Measurements from ENCODE around the gene KCNJ5.

KCNJ5 gene

GRCh38 chr11:128933481-128934178 lies 42.5 kb downstream of the KCNJ5 start:
- DNase-seq (ENCODE audit: low spot score), result no peak

DNA sequence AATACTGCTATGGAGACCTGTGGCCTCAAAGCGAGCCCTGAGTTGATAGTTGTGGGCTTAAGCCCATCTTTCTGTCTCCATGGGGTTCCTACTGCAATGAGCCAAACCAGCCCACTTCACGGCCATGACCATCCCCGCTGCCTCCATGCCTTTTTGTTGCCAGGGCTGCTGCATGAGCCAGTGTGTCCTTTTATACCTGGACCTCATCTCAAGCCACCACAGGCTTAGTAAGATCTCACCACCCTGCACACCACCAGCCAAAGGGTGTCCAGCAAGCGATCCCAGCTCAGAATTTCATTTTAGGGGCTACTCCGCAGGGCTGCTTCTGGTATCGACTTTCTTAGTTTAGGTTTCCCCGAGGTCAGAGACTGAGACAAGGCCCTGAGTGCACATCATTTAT lies 43.2 kb downstream of the KCNJ5 start:
- DNase-seq (ENCODE audit: low spot score), result no peak

GRCh38 chr11:128934926-128935325 lies 43.8 kb downstream of the KCNJ5 start:
- no peak for DNase-seq (ENCODE audit: low spot score)

DNA sequence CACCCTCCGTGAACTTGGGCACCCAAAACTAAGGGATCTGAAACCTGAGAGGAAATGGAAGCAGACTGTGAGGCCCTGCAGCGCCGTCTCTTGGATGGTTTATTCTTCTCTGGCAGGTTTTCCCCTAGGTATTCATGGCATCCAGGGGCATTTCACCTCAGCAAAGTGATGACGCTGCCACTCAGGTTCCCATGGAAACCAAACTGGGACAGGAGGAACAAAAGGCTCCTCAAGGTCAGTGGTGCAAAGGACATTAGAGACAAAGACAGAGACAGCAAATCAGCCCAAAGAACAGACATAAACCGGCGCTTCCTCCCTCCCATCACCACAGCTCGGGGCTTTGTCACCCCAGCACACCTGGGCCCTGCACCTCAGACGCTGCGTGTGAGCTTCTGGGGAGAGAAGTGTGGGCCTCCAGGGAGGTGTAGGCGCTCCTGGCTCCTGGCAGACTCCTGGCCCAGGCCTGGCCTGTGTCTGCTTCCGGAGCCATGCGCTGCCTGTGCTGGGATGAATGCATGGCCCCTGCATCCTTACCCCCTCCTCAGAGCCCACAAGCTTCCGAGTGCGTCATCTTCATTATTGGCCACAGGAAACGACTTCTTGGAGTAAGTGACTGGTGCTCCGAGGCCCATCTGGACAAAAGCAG lies 45.6 kb downstream of the KCNJ5 start:
- no peak for DNase-seq (ENCODE audit: low spot score)

GRCh38 chr11:128937480-128937879 lies 46.3 kb downstream of the KCNJ5 start:
- no peak for DNase-seq (ENCODE audit: low spot score)

GRCh38 chr11:128938156-128938885 lies 47.2 kb downstream of the KCNJ5 start:
- DNase-seq (ENCODE audit: low spot score), result no peak

DNA sequence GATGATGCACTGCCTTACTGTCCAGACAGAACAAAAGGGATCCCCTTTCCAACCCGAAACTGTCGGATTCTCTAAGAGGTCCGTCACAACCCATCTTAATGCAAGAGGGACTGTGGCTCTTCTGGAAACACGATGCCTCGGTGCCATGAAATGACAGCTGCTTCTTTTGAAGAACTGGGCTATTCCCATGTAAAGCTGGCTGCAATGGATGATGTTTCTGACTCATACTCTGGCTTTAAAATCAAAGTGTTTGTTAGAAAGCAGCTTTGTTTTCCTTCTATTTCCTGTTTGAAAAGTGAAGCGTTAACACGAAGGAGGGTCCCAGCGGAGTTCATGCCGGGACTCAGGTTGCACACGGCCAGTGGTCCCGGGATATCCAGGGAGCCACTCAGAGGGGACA lies 48.4 kb downstream of the KCNJ5 start:
- no peak for DNase-seq (ENCODE audit: low spot score)

DNA sequence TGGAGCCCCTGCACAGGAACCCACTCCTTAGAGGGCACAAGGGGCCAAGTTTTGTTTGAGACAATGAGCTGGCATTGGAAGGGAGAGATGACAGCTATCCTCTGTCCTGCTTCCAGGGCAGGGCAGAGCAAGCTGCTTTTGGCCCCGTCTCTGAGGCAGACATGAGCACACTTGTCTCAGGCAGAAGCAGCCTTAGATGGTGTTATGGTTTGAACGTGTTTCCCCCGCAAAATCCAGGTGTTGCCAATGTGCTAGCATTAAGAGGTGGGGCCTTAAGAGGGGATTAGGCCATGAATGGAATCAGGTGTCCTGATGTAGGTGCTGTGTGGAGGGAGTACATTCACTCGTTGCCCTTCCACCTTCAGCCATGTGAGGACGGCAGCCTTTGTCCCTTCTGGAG lies 49.0 kb downstream of the KCNJ5 start:
- no peak for DNase-seq (ENCODE audit: low spot score)

DNA sequence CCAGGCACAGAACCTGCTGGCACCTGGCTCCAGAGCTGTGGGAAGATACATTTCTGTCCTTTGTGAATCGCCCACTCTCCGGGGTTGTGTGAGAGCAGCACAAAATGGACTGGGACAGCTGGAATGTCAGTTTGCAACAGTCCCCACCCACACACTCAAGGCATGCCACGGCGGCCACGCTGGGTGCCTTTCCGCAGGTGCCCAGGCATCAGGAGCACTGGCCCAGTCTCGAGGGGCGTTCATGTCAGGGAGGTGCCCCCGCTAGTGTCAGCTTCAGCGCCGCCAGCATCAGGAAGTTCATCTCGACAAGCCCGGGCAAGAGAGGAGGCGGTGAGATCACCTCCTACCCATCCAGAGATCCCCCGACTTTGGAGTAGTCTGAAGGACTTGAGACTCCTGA lies 49.4 kb downstream of the KCNJ5 start:
- no peak for DNase-seq (ENCODE audit: low spot score)

- DNase-seq (ENCODE audit: low spot score), result no peak
These were observed 50.0 kb downstream of the KCNJ5 start for GRCh38 chr11:128941110-128941509.

DNA sequence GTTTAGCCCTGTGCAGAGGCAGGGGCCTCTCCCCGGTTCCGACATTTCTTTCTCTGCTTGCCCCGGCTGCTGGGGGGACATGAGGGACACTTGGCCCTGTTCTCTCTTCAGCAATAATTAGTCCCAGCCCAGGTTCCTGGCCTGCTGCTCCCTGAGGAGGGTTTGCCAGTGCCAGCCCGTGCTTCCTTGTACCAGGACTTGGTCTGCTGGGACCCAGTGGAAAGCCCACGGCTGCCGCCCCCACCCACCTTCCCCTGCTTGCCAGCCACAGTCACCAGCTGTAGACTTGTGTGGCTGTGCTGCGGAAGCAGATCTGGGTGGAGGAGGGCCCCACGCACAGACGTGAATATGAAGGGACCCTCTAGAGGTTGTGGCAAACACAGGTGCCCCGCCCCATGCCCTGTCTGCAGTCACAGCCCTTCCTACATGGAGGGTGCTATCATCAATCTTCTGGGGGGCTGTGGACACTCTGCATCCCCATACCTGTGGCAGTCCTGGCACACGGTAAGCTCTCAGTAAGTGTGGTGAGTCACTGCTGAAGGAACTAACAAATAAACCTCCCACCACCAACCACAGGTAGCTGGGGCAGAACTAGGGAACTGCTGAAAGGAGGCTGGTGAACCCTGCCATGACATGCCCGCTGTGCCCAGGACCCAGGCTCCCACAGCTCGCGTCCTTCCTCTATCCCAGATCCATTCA lies 50.6 kb downstream of the KCNJ5 start:
- DNase-seq (ENCODE audit: low spot score), result no peak

- DNase-seq (ENCODE audit: low spot score), result no peak
These were observed 51.1 kb downstream of the KCNJ5 start for GRCh38 chr11:128942272-128942612.

DNA sequence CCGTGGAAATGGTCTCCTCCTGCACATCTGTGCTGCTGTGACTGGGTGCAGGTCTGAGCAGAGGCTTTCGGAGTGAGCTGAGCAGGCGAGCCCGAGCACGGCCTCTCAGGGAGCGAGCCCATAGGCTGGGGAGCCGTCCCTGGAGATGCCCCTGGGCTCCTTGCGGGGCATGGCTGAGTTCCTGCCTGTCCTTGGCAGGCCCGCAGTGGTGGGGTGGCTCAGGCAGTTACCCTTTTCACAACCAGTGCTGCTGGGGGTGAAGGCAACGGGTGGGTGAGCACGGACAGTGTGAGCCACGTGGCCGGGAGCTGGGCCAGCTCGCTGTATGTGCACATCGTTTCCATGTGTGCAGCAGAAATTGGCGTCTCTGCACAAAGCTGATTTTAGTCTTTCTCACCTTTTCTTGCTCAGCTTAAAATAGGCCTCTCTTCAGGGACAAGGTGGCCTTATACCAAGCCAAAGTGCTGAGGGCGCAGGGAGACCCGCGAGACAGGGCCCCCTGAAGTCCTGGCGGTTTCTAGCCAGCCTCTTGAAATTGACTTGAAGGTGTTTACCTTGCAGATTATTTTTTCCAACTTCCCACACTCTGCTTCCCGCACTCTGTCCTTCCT lies 51.8 kb downstream of the KCNJ5 start, which contains the start of gene TP53AIP1:
TP53AIP1 (minus strand) TSS at position 55 of the 611 bp plus-strand sequence. CDS start 5,053 bp downstream, outside the sequence.
- no peak for DNase-seq (ENCODE audit: low spot score)

- DNase-seq (ENCODE audit: low spot score), result no peak
These were observed 52.3 kb downstream of the KCNJ5 start for GRCh38 chr11:128943428-128943976.

- no peak for DNase-seq (ENCODE audit: low spot score)
These were observed 55.5 kb downstream of the KCNJ5 start for GRCh38 chr11:128946648-128947047.

- DNase-seq (ENCODE audit: low spot score), result no peak
These were observed 56.6 kb downstream of the KCNJ5 start for GRCh38 chr11:128947773-128948172.

DNA sequence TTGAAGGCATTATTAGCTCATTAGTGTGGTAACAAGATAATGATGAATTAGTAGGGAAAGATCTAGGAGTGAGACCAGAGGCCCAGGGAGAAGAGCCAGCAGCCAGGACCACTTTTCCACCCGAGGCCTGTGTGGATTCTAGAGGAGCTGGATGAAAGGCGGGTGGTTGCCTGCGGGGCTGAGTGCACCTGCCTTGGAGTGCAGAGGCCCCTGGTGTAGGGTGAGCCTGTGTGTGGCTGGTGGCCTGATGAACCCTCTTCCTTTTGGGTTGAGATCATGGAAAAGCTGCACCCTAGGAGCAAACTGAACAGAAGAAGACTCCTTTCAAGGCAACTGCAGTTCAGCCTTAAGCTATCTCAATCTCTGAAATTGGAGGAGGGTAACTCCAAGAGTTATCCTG lies 57.4 kb downstream of the KCNJ5 start:
- no peak for DNase-seq (ENCODE audit: low spot score)

- DNase-seq (ENCODE audit: low spot score), result no peak
These were observed 58.8 kb downstream of the KCNJ5 start for GRCh38 chr11:128949791-128950454.

- no peak for DNase-seq (ENCODE audit: low spot score)
These were observed 62.0 kb downstream of the KCNJ5 start for GRCh38 chr11:128953151-128953550.

- no peak for DNase-seq (ENCODE audit: low spot score)
These were observed 64.5 kb downstream of the KCNJ5 start for GRCh38 chr11:128955636-128956035.

Measured in pons (tissue), 1 donor.